Keratinocyte (primary cell): ENCODE measurements around the gene ABLIM2.

Experiments used
- EZH2 ChIP-seq: IDR thresholded peaks from one replicate; pipeline ENCODE4 v1.6.1; 2012; ENCODE audit warnings: inconsistent platforms, mild to moderate bottlenecking, low read length, moderate library complexity
- TF ChIP-seq, protein P1 (sequence below), 3 experiments: IDR thresholded peaks in 1 of 3; conservative IDR thresholded peaks in 1 of 3; optimal IDR thresholded peaks in 1 of 3; 2 replicates in 2 of 3; 3 replicates in 1 of 3; pipeline versions ENCODE3 to v1.5.1; 2011; ENCODE audit warnings: low read length in 3 of 3, mild to moderate bottlenecking in 3 of 3, moderate library complexity in 2 of 3, control low read depth in 1 of 3, inconsistent platforms in 1 of 3; ENCODE audit not compliant: insufficient read depth in 2 of 3; ENCODE audit errors: extremely low read depth in 1 of 3

DNA sequence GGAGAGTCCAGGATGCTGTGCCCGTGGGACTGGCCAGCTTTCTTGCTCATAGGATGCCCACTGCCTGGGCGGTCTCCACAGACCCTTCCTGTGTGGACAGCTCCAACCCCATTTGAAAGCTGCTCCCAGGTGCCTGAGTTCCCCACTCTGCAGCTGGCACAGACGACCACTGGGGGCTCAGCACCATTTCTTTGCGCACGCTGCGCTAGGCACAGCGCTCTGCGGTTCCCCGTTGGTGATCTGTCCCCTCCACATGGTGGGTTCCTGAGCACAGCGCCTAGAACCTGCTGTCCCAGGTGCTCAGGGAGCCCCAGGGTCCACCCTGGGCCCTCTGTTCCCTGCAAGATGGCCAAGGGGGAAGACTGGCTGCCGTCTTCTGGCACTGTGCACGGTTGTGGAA is 173.5 kb downstream of the ABLIM2 start:
- TF ChIP-seq, protein P1, sequence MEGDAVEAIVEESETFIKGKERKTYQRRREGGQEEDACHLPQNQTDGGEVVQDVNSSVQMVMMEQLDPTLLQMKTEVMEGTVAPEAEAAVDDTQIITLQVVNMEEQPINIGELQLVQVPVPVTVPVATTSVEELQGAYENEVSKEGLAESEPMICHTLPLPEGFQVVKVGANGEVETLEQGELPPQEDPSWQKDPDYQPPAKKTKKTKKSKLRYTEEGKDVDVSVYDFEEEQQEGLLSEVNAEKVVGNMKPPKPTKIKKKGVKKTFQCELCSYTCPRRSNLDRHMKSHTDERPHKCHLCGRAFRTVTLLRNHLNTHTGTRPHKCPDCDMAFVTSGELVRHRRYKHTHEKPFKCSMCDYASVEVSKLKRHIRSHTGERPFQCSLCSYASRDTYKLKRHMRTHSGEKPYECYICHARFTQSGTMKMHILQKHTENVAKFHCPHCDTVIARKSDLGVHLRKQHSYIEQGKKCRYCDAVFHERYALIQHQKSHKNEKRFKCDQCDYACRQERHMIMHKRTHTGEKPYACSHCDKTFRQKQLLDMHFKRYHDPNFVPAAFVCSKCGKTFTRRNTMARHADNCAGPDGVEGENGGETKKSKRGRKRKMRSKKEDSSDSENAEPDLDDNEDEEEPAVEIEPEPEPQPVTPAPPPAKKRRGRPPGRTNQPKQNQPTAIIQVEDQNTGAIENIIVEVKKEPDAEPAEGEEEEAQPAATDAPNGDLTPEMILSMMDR (optimal IDR thresholded peaks at IDR 0.05 in 1 of 3, IDR thresholded peaks at IDR 0.05 in 1 of 3, conservative IDR thresholded peaks at IDR 0.05 in 1 of 3; ENCODE audit: extremely low read depth in 1 of 3, insufficient read depth in 2 of 3, low read length in 3 of 3), result no peak
- no peak for TF ChIP-seq EZH2
